ENCODE results near the gene TRABD2B.

Gene TRABD2B

GRCh38 chr1:47853059-47853458 is 144.1 kb downstream of the TRABD2B start:
- TF ChIP-seq CTCF (conservative IDR thresholded peaks at IDR 0.05): no peak
- H3K27ac ChIP-seq: no peak overlapping the region

- H3K27ac ChIP-seq: no peak overlapping the region
- TF ChIP-seq CTCF (conservative IDR thresholded peaks at IDR 0.05): no peak
Measured at GRCh38 chr1:47852006-47852718, 145.0 kb downstream of the TRABD2B start.

GRCh38 chr1:47850451-47850850 is 146.7 kb downstream of the TRABD2B start:
- no peak for TF ChIP-seq CTCF (conservative IDR thresholded peaks at IDR 0.05)
- H3K27ac ChIP-seq: no peak overlapping the region

- no peak for TF ChIP-seq CTCF (conservative IDR thresholded peaks at IDR 0.05)
- H3K27ac ChIP-seq: no peak overlapping the region
Measured at GRCh38 chr1:47849591-47850261, 147.5 kb downstream of the TRABD2B start.

GRCh38 chr1:47849005-47849521 is 148.1 kb downstream of the TRABD2B start:
- H3K27ac ChIP-seq: no peak overlapping the region
- no peak for TF ChIP-seq CTCF (conservative IDR thresholded peaks at IDR 0.05)

GRCh38 chr1:47847763-47848162 is 149.4 kb downstream of the TRABD2B start:
- TF ChIP-seq CTCF (conservative IDR thresholded peaks at IDR 0.05): no peak
- H3K27ac ChIP-seq: no peak overlapping the region

- no peak for TF ChIP-seq CTCF (conservative IDR thresholded peaks at IDR 0.05)
- no peak overlapping the region for H3K27ac ChIP-seq
Measured at GRCh38 chr1:47844558-47844955, 152.6 kb downstream of the TRABD2B start.

Measured in VCaP (cell line).